ENCODE results near the gene GRK1.

The GRK1 gene

GRCh38 chr13:113783200-113783881 is 116.3 kb downstream of the GRK1 start:
- DNase-seq, result no peak

GRCh38 chr13:113783966-113784644 is 117.1 kb downstream of the GRK1 start:
- no peak for DNase-seq

- DNase-seq, result no peak
Measured at GRCh38 chr13:113784645-113785024, 117.6 kb downstream of the GRK1 start.

GRCh38 chr13:113785051-113786010 is 118.3 kb downstream of the GRK1 start:
- DNase-seq, result no peak

- no peak for DNase-seq
Measured at GRCh38 chr13:113786262-113786841, 119.3 kb downstream of the GRK1 start.

All from CD4-positive, alpha-beta T cell treated with Interleukin-17A for 4 hours (primary cell).